Activated naive CD4-positive, alpha-beta T cell treated with anti-CD3 and anti-CD28 coated beads, Interleukin-2, amount 50 U/mL, for 72 hours (primary cell): Measurements from ENCODE around the gene CLN5. TPM values are rescaled to one million over a fixed set of nuclear protein-coding genes. Genes with fewer than 3 reads are reported as not detected.
A peak's percentile ranks its signal among the peaks of the same experiment; 100 is the strongest.

ENCODE experiments used
- ATAC-seq, 2 donors: fragments of 150-1000 bp; cut with Tn5 transposase; 2 replicates each; pipeline ENCODE4 v1.10.0; 2021; ENCODE audit warnings: mild to moderate bottlenecking in 2 of 2, moderate library complexity in 2 of 2
- DNase-seq, 2 donors: peaks; one replicate each; pipeline ENCODE4 v3.0.0; 2021 to 2022; ENCODE audit warnings: low spot score in 2 of 2
- H3K27ac Mint-ChIP-seq, 2 donors: one replicate each; pipeline ENCODE4 v1.8.0; 2022; ENCODE audit warnings: mild to moderate bottlenecking in 2 of 2, mixed read lengths in 2 of 2
- H3K36me3 Mint-ChIP-seq, 2 donors: one replicate each; pipeline ENCODE4 v1.8.0; 2022; ENCODE audit warnings: mixed read lengths in 2 of 2
- H3K9me3 Mint-ChIP-seq, 2 donors: one replicate each; pipeline ENCODE4 v1.8.0; 2022; ENCODE audit warnings: mixed read lengths in 2 of 2
- total RNA-seq, 2 donors: library from RNA; stranded (reverse); gene quantifications; one replicate each; pipeline ENCODE4 v1.2.3, GENCODE V29; 2022

The CLN5 gene
- total RNA-seq, 2 donors from 2014 or later = 9.6 to 12.5 TPM

DNA sequence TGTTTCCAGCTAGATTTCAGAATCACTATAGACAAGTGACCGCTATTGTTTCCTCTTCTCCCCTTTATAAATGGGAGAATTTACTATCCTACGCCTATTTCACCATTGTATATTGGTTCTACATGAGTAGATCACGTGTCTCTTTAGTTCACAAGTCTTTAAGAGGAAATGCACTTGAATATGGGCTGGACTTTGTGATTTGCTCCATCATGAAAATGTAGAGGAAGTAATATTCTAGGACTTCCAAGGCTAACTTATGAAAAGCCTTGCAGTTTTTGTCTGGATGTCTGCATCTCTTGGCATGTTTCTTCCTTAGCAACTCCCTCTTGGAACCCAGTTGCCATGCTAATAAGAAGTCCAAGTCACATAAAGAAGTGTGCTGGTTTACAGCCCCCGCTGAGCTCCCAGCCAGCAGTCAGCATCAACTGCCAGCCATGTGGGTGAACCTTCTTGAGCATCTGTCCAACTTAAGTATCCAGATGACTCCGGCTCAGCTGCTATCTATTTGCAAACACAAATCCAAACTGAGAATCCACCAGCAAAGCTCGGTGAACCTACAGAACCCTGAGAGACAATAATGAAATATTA, 39.9 kb downstream of the CLN5 start:
- Mint-ChIP-seq H3K36me3 (no peaks in the 10 kb centered on the region), H3K9me3 (no peaks in the 10 kb centered on the region), H3K27ac (no peak overlapping the region)
- DNase-seq (no peak), ATAC-seq (no peak)

DNA sequence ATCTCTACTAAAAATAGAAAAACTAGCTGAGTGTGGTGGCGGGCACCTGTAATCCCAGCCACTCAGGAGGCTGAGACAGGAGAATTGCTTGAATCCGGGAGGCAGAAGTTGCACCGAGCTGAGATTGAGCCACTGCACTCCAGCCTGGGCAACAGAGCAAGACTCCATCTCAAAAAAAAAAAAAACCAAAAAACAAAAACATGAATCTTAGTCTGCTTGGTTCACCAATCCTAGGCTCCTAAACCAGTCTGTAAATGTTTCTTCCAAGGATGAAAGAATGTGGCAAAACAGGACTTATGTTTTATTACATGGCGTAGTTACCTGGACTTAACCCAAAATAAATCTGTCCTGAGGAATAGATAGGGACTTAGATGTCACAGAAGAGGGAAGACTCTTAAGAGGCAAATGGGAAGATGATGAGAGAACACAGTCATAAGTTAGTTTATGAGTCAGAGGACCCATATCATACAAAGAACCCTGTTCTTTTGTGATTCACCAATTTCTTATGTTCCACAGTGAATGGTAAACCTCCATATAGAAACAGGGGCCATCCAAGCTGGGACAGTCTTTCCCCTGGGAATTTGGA, 41.9 kb downstream of the CLN5 start:
- ATAC-seq (peak; percentile 90 to 92), DNase-seq (no peak)
- no peaks in the 10 kb centered on the region for H3K36me3 Mint-ChIP-seq
- H3K9me3 Mint-ChIP-seq = no peaks in the 10 kb centered on the region
- H3K27ac Mint-ChIP-seq = no peak overlapping the region

DNA sequence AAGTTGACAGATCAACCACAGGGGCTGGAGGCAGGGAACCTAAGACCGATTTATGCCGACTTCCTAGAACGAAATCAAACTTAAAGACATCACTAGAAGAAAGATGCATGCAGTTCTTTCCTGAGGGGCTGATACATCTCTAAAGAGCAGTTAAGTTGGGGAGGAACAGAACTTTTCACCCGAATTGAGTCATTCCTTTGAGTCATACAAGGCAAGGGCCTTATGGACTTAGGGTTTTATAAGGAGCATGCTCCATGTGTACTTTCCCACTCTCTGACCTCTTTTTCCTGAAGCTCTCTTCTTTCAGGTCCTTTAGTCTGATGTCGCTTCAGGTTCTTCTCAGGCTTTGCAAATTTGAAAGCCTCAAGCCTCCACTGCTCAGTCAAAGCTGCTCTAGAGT, 43.0 kb downstream of the CLN5 start:
- Mint-ChIP-seq H3K9me3 (no peaks in the 10 kb centered on the region), H3K27ac (no peak overlapping the region), H3K36me3 (no peaks in the 10 kb centered on the region)
- DNase-seq (no peak), ATAC-seq (peak; percentile 39 to 56)

DNA sequence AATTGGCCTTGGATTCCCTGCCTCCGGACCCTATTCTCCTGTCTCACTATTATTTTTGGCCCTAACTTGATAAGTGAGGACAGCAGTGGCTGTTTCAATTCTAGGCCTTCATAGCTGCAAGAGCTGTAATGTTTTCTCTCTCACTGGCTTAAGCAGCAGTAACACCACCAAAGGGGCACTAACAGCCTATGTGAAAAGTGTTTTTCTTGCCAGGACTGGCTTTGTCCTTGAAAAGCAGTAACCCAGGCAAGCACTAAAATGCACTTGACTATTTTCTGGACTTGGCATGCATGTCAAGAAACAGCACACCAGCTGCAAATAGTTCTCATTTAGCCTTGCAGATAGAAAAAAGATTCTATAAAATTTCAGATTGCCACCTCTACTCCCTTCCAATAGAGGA, 44.4 kb downstream of the CLN5 start:
- ATAC-seq (no peak), DNase-seq (no peak)
- no peaks in the 10 kb centered on the region for H3K36me3 Mint-ChIP-seq
- H3K9me3 Mint-ChIP-seq = no peaks in the 10 kb centered on the region
- no peak overlapping the region for H3K27ac Mint-ChIP-seq

DNA sequence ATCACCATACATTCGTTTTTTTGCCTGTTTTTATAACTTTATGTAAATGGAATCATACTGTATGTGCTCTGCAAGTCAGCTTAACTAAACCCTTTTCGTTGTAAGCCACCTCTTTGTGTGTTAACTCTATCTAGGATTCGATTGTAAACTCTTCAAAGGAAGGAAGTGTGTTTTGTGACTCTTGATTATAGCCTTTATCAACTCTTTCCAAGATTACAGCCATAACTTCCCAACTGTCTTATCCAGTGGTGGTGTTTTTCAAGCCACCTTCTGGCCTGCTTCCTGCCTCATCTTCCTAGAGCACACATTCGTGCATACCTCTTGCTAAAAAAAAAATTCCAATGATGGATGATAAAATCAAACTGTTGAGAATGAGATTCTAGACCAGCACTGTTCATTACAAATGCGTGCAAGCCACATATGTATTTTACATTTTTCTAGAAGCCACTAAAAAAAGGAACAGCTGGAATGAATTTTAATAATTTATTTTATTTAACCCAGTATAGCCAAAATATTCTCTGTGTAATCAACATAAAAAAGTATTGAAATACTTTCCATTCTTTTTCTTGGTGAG, 47.1 kb downstream of the CLN5 start:
- Mint-ChIP-seq H3K27ac (no peak overlapping the region), H3K9me3 (no peaks in the 10 kb centered on the region), H3K36me3 (no peaks in the 10 kb centered on the region)
- no peak for ATAC-seq
- DNase-seq = no peak

DNA sequence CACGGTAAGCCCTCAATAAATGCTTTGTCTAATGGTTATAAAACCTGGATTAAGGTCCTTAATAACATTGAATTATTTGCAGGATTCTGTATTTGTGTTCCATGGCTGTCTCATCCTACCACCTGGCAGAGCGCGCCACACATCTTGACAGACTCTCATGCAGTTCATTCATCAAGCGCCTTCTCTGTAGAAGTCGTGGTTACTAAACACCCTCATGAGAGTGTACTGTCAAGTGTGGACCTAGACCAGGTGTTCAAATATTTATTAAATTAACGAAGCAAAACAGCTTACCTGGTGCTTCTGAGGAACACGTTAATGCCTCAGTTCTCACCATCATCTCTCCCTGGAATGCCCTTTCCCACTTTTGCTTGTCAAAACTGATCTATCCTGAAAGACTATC, 48.2 kb downstream of the CLN5 start:
- ATAC-seq = no peak
- no peak for DNase-seq

DNA sequence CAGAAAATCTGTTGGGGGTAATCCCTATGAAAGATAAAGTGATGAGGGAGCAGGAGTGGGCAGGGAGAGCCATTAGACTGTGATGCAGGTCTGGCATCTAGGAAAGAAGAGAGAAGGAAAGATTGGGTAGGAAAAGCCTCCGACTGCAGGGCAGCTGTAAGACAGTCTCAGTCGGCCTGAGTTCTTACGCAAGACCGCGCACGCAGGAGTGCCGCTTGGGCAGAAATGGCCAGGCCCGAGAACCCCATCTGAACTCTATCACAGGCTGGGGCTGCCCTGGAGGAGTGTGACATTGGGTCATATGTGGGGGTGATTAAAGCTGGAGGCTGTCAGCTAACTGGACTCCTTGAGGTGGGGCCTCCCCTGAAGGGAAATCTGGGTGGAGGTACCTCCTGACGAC, 49.0 kb downstream of the CLN5 start:
- ATAC-seq (peak in 1 of 2 donors; percentile 22), DNase-seq (no peak)
- Mint-ChIP-seq H3K36me3 (peaks cover 0 to 6% of the 10 kb centered on the region in 2 donors), H3K9me3 (no peaks in the 10 kb centered on the region), H3K27ac (no peak overlapping the region)

More for the DNA sequence above, 48.2 kb downstream of the CLN5 start:
- Mint-ChIP-seq H3K27ac (no peak overlapping the region), H3K36me3 (peaks cover 0 to 4% of the 10 kb centered on the region in 2 donors), H3K9me3 (no peaks in the 10 kb centered on the region)

DNA sequence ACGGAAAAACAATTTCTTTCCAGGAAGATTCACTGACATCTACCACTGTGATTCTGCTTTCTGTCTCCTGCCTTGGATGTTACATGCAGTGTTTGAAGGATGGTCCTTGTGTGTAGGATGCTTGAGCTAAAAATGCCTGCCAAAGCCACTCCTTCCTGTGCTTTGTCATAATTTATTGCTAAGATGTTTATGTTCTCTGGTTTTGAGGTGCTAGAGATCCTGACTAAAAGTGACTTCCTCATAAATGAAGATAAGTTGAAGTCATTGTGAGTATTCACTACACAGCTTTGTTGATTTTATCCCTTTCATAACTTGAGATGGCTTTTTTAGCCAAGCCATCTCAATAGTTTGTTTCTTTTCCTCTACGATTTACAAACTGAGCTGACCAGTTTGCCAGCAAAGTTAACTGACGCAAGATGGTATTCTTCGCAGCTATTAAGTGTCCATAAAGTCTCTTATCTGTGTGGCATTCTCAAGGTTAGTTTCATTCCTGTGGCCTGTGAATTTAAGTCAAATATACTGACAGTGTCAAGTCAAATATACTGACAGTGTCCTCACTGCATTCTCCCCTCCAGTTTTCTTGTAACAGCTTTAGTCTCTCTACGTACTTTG, 50.8 kb downstream of the CLN5 start:
- Mint-ChIP-seq H3K27ac (no peak overlapping the region), H3K36me3 (peaks cover 0 to 20% of the 10 kb centered on the region in 2 donors), H3K9me3 (no peaks in the 10 kb centered on the region)
- DNase-seq (no peak), ATAC-seq (no peak)

DNA sequence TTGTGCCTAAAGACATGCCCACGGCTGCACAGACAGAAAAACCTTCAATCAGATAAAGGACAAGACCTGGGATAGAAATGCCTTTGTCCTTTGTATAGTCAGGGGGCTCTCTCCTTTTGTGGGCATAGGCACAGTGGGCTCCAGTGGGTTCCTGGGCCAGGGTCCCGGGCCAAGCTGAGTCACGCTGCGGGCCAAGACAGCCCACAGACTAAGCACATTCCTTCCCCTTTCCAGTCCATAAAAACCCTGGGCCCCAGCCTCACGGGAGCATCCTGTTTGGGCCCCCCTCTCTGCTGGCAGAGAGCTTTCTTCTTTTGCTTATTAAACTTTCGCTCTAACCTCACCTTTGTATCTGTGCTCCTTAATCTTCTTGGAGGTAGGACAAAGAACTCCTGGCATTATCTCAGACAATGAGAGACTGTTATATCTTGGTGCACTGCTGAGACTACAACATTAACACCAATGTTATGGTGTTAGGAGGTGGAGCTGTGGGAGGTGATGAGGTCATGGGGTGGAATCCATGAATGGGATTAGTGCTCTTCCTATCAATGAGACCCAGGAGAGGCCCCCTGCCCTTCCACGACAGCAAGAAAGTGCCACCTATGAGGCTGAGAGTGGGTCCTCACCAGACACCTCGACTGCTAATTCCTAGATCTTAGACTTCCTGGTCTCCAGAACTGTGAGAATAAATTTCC, 55.9 kb downstream of the CLN5 start:
- DNase-seq = no peak
- no peak for ATAC-seq

DNA sequence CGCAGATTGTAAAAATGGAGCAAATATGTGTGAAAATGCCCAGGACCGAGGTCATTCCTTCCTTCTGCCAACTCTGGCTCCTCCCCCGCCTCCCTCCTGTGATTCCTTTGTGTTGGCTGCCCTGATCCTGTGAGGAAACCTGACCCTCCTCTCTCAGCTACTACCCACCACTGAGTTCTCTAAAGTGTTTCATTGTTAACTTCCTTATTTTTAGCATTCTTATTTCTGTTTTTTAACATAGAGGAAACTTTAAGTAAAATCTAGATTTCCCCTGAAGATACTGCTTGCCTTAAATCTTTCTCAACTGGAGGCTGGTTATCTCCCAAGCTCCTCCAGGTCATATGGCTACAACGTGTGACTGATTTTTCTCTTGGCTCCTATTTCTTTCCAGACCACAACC, 56.8 kb downstream of the CLN5 start:
- peak overlapping the region; percentile 20 to 83 for H3K27ac Mint-ChIP-seq
- ATAC-seq = no peak
- peaks cover 25 to 50% of the 10 kb centered on the region in 2 donors for H3K36me3 Mint-ChIP-seq
- no peak for DNase-seq
- no peaks in the 10 kb centered on the region for H3K9me3 Mint-ChIP-seq

More for the DNA sequence above, 55.9 kb downstream of the CLN5 start:
- H3K27ac Mint-ChIP-seq = peak overlapping the region; percentile 20 to 89
- H3K9me3 Mint-ChIP-seq = no peaks in the 10 kb centered on the region
- H3K36me3 Mint-ChIP-seq = peaks cover 24 to 50% of the 10 kb centered on the region in 2 donors

DNA sequence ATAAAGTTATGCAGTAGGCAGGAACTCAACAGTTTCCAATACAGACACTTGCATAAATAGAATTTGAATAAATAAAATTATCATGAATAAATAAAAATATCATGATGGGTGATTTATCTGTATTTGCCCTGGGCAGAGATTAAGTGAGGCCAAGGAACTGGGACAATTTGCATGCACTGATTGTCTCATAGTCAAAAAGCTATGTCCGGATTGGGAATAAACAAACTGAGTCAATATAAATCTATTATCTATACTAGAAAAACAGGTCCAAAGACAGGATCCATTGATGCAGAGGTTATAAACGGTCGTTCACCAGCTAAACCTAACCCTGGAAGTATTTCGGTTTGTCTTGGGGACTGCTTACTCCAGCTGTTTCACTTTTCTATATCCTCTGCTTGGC, 61.3 kb downstream of the CLN5 start:
- ATAC-seq = no peak
- Mint-ChIP-seq H3K9me3 (no peaks in the 10 kb centered on the region), H3K27ac (no peak overlapping the region), H3K36me3 (peaks cover 26 to 28% of the 10 kb centered on the region in 2 donors)
- DNase-seq = no peak

Other genes starting within 250 kb of the CLN5 start
- 10 to 100 TPM in 1 of 2 donors, 1 to 10 TPM in 1; 5.2 to 12.2 TPM for gene KCTD12, start 105.7 kb upstream of the CLN5 start, total RNA-seq
- not detected for gene ACOD1, start 43.6 kb upstream of the CLN5 start, total RNA-seq
- 10 to 100 TPM; 32.0 to 39.0 TPM for gene FBXL3, start 35.1 kb downstream of the CLN5 start, total RNA-seq